GM12873 (cell line): ENCODE measurements around the gene HSF5.

ENCODE experiments used
- CTCF ChIP-seq: IDR thresholded peaks from 2 replicates; pipeline ENCODE4 v1.5.1; 2012; ENCODE audit warnings: low read depth, mild to moderate bottlenecking, moderate library complexity, low read length, control low read depth; ENCODE audit not compliant: insufficient read depth; ENCODE audit errors: missing control alignments

HSF5 gene

GRCh38 chr17:58388302-58389190 lies 99.7 kb downstream of the HSF5 start:
- TF ChIP-seq CTCF: no peak

- TF ChIP-seq CTCF: no peak
Observed at GRCh38 chr17:58387834-58388233, 100.4 kb downstream of the HSF5 start.

GRCh38 chr17:58386708-58387107 lies 101.5 kb downstream of the HSF5 start:
- no peak for TF ChIP-seq CTCF

GRCh38 chr17:58385359-58385899 lies 102.8 kb downstream of the HSF5 start:
- TF ChIP-seq CTCF: no peak

GRCh38 chr17:58384897-58385296 lies 103.3 kb downstream of the HSF5 start:
- TF ChIP-seq CTCF: no peak

GRCh38 chr17:58383892-58384462 lies 104.2 kb downstream of the HSF5 start:
- no peak for TF ChIP-seq CTCF

- TF ChIP-seq CTCF: no peak
Observed at GRCh38 chr17:58382872-58383242, 105.4 kb downstream of the HSF5 start.
